Peyer's patch (tissue), 4 donors: Measurements from ENCODE around the gene CHAT. TPM values are rescaled to one million over a fixed set of nuclear protein-coding genes. Genes with fewer than 3 reads are reported as not detected.

Source experiments
- DNase-seq, 3 donors: peaks; one replicate each; pipeline ENCODE4 v3.0.0-alpha.2; 2017 to 2019
- H3K27ac ChIP-seq, 4 donors: fragments of 200-600 bp; sonication (generic); one replicate each; pipeline ENCODE4 v1.5.1; 2016 to 2019
- H3K27me3 ChIP-seq, 2 donors: fragments of 200-600 bp; sonication (generic); one replicate each; pipeline ENCODE4 v1.5.1; 2019
- H3K36me3 ChIP-seq, 3 donors: fragments of 200-600 bp; sonication (generic); one replicate each; pipeline ENCODE4 v1.5.1; 2016 to 2019
- H3K4me1 ChIP-seq, 4 donors: fragments of 200-600 bp; sonication (generic); one replicate each; pipeline ENCODE4 v1.5.1; 2016 to 2019
- H3K4me3 ChIP-seq, 4 donors: fragments of 200-600 bp; sonication (generic); 1 replicate in 3 of 4; 2 replicates in 1 of 4; pipeline ENCODE4 v1.5.1; 2016 to 2019; ENCODE audit warnings: mild to moderate bottlenecking in 1 of 4
- H3K9me3 ChIP-seq, 4 donors: fragments of 200-600 bp; sonication (generic); one replicate each; pipeline ENCODE4 v1.5.1; 2016 to 2019; ENCODE audit warnings: mild to moderate bottlenecking in 1 of 4
- CTCF ChIP-seq, 6 experiments: fragments of 450-650 bp in 4 of 6; fragments of 200-600 bp in 2 of 6; sonication (generic) in 1 of 6; IDR thresholded peaks; one replicate each; pipeline ENCODE4 v1.5.1; 2017 to 2019; ENCODE audit warnings: antibody characterized with exemption in 6 of 6, mild to moderate bottlenecking in 3 of 6, moderate library complexity in 1 of 6
- POLR2A ChIP-seq, 2 donors: fragments of 450-650 bp; IDR thresholded peaks; one replicate each; pipeline ENCODE4 v1.5.1; 2017; ENCODE audit warnings: antibody characterized with exemption in 2 of 2, mild to moderate bottlenecking in 2 of 2, moderate library complexity in 2 of 2
- total RNA-seq, 4 donors: library from RNA; depleted of rRNA; stranded (reverse); fragments of >200 nt; gene quantifications; one replicate each; pipeline ENCODE4 v1.1.0, GENCODE V29; 2016

CHAT gene
- total RNA-seq, 4 donors from 2014 or later = 2.1 to 3.8 (median 3.4) TPM; not detected in 1

GRCh38 chr10:49688261-49688846 is 74.5 kb downstream of the CHAT start:
- no peak overlapping the region for H3K4me3 ChIP-seq
- H3K27ac ChIP-seq = no peak overlapping the region
- H3K36me3 ChIP-seq = no peaks in the 10 kb centered on the region
- H3K9me3 ChIP-seq = no peaks in the 10 kb centered on the region
- H3K27me3 ChIP-seq = no peaks in the 10 kb centered on the region
- no peak for DNase-seq
- no peaks in the 10 kb centered on the region for H3K4me1 ChIP-seq
- TF ChIP-seq CTCF (IDR thresholded peaks at IDR 0.05) = no peak
- no peak for TF ChIP-seq POLR2A (IDR thresholded peaks at IDR 0.05)

GRCh38 chr10:49688920-49689319 is 75.1 kb downstream of the CHAT start:
- no peaks in the 10 kb centered on the region for H3K4me1 ChIP-seq
- H3K9me3 ChIP-seq = no peaks in the 10 kb centered on the region
- H3K36me3 ChIP-seq = no peaks in the 10 kb centered on the region
- H3K27ac ChIP-seq = no peak overlapping the region
- TF ChIP-seq CTCF (IDR thresholded peaks at IDR 0.05) (no peak), POLR2A (IDR thresholded peaks at IDR 0.05) (no peak)
- no peaks in the 10 kb centered on the region for H3K27me3 ChIP-seq
- no peak overlapping the region for H3K4me3 ChIP-seq
- no peak for DNase-seq

- Histone ChIP-seq H3K9me3 (no peaks in the 10 kb centered on the region), H3K4me1 (no peaks in the 10 kb centered on the region), H3K27me3 (no peaks in the 10 kb centered on the region), H3K27ac (no peak overlapping the region), H3K4me3 (no peak overlapping the region), H3K36me3 (no peaks in the 10 kb centered on the region)
- no peak for TF ChIP-seq CTCF (IDR thresholded peaks at IDR 0.05)
- no peak for TF ChIP-seq POLR2A (IDR thresholded peaks at IDR 0.05)
- DNase-seq = no peak
Measured at GRCh38 chr10:49689882-49690510, 76.2 kb downstream of the CHAT start.

GRCh38 chr10:49690698-49691356 is 77.0 kb downstream of the CHAT start:
- no peaks in the 10 kb centered on the region for H3K9me3 ChIP-seq
- TF ChIP-seq POLR2A (IDR thresholded peaks at IDR 0.05) (no peak), CTCF (IDR thresholded peaks at IDR 0.05) (no peak)
- H3K27me3 ChIP-seq = no peaks in the 10 kb centered on the region
- H3K4me1 ChIP-seq = no peaks in the 10 kb centered on the region
- DNase-seq = no peak
- no peak overlapping the region for H3K4me3 ChIP-seq
- H3K36me3 ChIP-seq = no peaks in the 10 kb centered on the region
- H3K27ac ChIP-seq = no peak overlapping the region

GRCh38 chr10:49691588-49691987 is 77.8 kb downstream of the CHAT start:
- no peak for DNase-seq
- Histone ChIP-seq H3K4me1 (no peaks in the 10 kb centered on the region), H3K4me3 (no peak overlapping the region), H3K36me3 (no peaks in the 10 kb centered on the region), H3K9me3 (no peaks in the 10 kb centered on the region), H3K27me3 (no peaks in the 10 kb centered on the region), H3K27ac (no peak overlapping the region)
- TF ChIP-seq CTCF (IDR thresholded peaks at IDR 0.05) (no peak), POLR2A (IDR thresholded peaks at IDR 0.05) (no peak)
